Activated T-cell treated with anti-CD3 and anti-CD28 coated beads for 1 hour (primary cell): ENCODE results near the gene TBC1D25.

Source experiments
- DNase-seq: peaks from one replicate; pipeline ENCODE4 v3.0.0-alpha.2; 2020; ENCODE audit warnings: low read depth

Gene TBC1D25

GRCh38 chrX:48560681-48561080 is 21.2 kb downstream of the TBC1D25 start:
- DNase-seq, result no peak

DNA sequence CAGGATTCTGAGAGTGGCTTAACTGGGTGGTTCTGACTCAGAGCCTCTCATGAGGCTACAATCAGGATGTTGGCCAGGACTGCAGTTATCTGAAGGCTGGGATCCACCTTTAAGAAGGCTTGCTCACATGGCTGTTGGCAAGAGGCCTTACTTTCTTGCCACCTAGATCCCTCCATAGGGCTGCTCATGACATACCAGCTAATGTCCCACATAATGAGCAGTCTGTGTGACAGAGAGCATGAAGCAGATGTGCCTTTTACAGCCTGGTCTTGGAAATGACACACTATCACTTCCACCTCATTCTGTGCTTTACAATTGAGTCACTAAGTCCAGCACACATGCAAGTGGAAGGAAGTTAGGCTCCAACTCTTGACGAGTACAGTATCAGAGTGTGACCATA is 30.4 kb downstream of the TBC1D25 start:
- DNase-seq, result no peak

DNA sequence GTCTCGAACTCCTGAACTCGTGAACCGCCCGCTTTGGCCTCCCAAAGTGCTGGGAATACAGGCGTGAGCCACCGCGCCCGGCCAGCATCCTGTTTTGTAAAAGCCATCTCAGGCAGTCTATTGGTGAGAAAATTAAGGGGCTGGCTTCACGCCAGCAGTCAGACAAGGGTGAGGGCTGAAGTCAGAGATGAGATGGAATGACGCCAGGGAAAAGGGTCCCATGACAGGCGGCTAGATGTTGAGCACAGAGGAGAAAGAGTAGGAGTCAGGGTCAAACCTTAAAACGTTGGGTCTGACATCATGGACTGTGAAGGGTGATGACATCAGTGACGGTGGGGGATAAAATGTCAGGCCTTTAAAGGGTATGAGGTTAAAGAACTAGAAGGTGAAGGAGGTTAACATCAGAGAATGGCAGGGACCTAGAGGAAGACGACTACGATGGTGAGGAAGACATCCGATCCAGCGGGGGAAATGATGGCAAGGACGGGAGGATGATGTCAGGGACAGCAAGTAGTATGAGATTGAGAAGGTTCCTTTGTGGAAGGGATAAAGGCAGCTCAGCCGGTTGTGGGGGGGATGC is 34.3 kb downstream of the TBC1D25 start:
- no peak for DNase-seq

DNA sequence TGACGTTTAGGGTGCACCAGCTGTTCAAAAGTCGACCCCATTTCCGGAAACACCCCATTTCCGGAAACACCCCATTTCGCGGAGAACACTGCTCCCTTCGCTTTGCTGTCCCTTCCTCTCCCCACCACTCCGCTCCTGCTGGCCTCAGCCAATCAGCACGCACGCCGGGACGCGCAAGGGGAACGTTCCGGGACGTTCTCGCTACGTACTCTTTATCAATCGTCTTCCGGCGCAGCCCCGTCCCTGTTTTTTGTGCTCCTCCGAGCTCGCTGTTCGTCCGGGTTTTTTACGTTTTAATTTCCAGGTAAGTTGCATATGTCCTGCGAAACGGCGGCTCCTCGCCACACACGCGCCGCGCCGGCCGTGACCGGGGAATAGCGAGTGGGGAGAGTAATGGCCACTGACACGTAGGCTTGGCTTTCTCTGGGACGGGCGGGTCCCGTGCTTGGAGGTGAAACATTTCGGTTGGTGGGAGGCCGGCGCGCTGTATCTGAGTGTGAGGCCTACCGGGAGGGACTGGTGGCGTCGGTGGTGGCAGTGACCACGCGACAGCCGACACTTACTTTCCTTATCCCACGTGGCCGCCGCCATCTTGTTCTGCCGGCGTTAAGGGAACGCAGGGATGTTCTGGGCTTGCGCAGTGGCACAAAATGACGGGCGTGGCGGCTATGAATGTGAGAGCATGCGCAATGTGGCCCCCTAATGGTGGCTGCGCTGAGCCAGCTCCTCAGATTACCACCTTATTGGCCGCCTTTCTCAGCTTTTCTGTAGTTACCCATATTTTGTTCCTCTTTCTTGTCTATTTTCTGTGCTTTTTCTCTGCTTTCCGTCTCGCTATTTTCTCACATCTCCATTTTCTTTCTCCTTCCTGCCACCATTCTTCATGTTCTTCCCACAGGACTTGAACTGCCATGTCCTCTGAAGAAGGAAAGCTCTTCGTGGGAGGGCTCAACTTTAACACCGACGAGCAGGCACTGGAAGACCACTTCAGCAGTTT is 35.1 kb downstream of the TBC1D25 start, which contains the start of gene RBM3:
Gene RBM3 (plus strand): TSS at position 215 of the 997 bp plus-strand sequence. CDS start 697 bp downstream, at position 912.
- DNase-seq, result peak; percentile 83

DNA sequence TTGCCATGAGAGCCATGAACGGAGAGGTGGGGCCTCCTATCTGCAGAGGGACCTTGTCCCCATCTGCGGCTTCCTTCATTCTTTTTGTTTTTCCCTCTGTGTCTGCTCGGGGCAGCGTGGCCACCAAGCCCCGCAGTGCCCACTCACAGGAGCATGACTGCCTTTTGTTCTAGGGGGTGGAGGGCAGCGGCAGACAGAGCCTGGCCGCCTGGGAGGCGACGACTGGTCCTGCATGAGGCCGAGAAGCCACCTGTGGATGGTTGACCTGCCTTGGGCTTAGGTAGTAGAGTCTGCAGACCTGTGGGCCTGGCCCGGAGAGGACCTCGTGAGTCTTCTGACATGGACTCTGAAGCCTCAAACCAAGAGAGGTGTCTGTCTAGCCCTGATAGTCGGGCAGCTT is 36.1 kb downstream of the TBC1D25 start:
- DNase-seq, result no peak

DNA sequence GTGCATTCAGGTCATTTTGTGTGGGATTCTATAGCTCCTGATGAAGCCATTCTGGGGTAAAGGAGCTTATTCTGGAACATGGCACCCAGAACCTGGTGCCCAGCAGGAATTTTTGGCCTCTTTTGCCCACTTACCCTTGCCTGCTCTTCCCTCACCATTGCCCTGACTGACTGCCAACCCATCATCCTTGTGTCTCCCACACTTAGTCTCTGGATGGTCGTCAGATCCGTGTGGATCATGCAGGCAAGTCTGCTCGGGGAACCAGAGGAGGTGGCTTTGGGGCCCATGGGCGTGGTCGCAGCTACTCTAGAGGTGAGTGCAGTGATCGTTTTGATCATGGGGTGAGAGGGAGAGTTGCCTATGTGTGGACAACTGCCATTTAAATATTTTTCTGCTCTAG is 36.6 kb downstream of the TBC1D25 start:
- DNase-seq, result no peak

- no peak for DNase-seq
These were observed 39.2 kb downstream of the TBC1D25 start for GRCh38 chrX:48578661-48579128.

DNA sequence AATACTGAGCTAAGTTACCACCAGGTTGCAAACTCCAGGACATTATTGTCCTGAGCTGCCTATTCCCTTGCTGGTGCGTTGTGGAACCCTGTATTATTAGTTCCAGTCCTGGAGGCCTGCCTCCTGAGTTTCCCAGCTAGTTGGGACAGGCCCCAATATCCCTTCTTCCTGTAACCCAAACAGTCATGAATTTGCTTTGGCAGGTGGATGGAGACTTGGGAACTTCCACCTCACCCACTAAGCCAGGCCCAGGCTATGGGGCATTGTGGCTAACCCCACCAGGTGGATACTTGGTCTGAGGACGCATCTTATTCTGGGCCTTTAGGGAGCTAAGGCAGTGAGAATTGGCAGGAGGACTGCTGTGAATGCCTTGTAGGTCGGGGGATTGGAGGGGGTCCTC is 39.7 kb downstream of the TBC1D25 start:
- no peak for DNase-seq

GRCh38 chrX:48580662-48581061 is 41.1 kb downstream of the TBC1D25 start:
- DNase-seq, result no peak

DNA sequence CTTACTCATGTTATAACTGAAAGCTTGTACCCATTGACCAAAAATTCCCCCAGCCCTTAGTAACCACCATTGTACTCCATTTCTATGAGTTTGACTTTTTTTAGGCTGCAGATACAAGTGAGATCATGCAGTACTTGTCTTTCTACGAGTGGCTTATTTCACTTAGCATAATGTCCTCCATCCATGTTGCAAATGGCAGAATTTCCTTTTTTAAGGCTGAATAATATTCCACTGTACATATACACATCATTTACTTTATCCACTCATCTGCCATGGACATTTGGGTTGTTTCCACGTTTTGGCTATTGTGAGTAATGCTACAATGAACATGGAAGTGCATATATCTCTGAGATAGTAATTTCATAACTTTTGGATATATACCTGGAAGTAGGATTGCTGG is 45.2 kb downstream of the TBC1D25 start:
- no peak for DNase-seq

DNA sequence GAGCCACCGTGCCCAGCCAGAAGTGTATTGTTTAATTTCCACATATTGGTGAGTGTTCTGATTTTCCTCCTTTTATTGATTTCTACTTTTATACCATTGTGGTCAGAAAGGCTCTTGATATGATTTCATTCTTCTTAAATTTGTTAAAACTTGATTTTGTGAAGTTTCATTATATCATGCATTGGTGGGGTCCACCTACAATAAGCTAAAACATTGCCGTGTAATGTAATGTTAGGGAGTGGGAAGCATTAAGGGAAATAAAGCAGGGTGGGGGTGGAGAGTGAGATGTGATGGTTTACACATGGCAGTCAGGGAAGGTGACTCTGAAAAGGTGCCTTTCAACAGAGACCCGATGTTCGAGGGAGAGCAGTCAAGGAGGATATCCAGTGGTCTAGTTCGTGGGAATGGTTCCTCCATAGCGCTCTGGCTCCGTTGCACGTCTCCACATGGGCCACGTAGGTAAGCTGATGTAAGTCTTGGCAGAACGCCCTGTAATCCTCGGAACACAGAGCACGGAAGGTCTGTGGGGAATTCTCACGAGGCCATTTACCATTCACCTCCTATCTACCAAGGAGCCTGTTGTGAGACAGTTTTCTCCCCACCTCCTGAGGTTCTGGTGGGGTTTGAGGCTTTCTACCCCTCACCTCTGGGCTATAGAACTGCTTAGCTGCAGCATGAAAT is 50.1 kb downstream of the TBC1D25 start:
- no peak for DNase-seq

DNA sequence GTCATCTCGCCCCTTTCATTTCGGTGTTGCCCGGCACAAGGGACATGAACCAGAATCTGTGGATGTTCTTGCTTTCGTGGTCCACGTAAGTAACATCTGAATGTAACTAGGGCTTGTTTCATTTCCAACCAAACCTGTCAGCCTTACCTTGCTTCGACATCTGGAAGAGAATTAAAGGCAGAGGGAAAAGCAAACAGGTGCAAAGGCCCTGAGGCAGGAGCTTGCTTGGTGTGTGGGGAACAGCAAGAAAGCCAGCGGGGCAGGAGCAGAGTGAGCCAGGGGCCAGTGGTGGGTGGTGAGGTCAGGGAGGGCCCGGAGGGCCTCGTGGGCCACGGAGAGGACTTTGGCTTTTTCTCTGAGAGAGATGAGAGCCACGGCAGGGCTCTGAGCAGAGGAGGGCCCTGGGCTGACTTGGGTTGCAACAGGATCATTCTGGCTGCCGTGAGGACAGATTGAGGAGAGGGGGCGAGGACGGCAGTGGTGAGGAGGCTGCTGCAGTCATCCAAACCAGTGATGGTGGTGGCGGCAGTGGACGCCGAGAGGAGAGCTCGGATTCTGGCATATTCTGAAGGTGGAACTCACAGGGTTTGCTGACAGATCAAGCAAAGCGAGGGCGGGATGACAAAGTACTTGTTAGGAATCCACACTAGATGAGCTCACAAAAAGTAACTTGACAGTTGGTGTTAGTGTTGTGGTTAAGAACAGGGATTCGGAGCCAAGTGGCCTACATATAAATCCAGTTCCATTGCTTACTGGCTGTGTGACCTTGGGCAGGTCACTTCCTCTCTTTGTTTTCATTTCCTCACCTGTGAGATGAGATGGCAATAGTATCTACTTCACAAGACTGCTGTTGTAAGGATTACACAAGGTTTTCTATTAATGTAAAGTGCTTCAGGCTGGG is 50.9 kb downstream of the TBC1D25 start:
- DNase-seq, result no peak

DNA sequence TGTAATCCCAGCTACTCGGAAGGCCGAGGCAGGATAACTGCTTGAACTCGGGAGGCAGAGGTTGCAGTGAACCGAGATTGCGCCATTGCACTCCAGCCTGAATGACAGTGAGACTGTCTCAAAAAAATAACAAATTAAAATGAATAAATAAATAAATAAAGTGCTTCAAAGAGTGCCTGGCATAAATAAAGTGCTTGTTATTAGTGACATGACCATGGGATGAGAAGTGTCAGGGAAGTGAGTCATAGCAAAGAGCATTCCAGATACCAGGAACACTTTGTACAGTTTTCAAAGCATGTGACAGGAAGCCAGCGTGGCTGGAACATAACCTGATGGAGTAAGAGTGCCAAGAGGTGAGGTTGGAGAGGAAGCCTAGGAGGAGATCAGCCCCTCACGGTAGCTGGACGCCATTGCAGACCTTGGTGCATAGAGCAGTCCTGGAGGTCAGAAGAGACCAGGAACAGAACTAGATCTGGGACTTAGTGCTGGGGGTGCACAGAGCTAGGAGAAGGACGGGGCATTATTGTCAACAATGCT is 51.8 kb downstream of the TBC1D25 start:
- DNase-seq, result no peak

DNA sequence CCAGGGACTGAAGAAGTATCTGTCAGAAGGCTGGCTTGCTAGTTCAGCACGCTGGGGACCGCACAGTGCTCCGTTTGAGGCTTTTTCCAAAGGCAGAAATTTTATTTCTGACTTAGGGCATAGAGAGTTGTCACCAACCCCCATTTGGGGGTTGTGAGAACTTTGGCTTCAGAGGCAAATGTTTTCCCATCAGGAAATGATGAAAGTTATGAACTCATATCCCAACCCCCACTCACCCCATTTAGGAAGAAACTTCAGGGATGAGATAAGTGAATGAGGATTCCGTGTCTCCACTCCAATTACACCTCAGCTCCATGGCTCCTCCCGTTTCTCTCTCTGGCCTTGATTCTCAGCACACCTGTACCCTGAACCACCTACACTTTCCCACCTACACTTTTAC is 53.5 kb downstream of the TBC1D25 start:
- no peak for DNase-seq

DNA sequence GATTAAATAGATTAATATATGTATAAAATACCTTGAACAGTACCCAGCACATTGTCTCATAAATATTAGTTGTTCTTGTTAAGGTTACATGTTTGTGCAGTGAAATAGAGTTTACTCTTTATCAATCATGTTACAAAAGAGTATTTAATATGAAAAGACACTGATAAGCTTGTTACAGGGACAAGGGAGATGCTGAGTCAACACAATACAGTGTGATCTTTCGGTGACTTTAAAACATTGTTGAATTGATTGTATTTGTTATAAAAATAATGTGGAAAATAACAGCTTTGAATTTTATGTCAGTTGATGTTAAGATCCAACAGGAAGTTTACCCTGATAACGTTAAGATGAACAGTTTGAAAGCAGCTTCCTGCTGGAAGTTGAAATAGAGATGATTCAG is 56.4 kb downstream of the TBC1D25 start:
- DNase-seq, result no peak

DNA sequence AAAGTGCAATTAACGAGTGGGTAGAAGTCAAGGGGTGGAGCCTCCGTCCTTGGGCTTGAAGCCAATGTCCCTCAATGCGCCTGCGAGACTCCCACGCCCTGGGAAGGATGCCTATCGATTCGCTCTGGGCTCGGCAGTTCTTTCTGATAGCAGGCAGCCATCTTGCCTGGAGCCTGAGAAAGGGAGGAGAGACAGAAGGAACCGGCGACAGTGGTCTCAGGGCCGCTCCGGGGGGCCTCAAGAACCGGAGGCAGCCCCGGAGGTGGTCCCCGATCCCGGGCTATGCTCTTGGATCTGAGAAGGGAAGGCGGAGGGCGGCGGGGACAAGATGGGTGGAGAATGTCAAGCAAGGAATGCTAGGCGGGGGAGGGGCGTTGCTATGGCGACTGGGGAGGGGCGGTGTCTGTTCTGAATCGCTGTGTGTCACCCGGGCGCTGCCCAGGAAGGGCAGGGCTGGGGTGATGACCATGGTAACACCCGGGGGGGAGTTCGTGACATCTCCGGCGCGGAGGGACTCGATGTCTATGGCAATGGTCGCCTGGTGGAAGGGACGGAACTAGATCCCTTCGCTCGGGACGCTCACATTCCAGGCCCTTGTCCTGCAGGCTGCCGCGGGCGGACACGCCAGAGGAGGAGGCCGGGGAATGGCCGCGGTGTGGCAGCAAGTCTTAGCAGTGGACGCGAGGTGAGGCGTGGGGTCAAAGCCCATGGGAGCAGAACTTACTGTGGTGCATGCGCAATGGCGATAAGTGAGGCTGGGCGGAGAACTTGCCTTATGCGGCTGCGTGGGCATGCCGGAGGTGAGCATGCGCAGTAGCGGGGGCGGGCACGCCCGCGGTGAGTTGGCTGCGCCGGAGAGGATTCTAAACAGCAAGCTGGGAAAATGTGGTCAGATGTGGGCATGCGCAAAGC is 58.1 kb downstream of the TBC1D25 start, which contains the start of gene WDR13:
Gene WDR13 (plus strand): TSS at position 140 of the 912 bp plus-strand sequence. CDS start 505 bp downstream, at position 645.
- peak; percentile 84 for DNase-seq

- no peak for DNase-seq
These were observed 59.1 kb downstream of the TBC1D25 start for GRCh38 chrX:48598614-48599013.

DNA sequence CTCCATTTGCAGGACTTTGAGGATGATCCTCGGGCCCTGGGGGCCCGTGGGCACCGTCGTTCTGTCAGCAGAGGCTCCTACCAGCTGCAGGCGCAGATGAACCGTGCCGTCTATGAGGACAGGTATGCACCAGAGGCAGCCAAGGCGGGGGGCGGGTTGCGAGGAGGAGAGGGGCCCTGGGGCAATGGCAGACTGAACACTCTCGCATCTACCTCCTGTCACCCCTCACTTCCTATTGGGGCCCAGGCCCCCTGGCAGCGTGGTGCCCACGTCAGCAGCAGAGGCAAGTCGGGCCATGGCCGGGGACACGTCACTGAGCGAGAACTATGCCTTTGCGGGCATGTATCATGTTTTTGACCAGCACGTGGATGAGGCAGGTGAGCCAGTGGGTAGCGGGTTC is 59.8 kb downstream of the TBC1D25 start:
- no peak for DNase-seq

DNA sequence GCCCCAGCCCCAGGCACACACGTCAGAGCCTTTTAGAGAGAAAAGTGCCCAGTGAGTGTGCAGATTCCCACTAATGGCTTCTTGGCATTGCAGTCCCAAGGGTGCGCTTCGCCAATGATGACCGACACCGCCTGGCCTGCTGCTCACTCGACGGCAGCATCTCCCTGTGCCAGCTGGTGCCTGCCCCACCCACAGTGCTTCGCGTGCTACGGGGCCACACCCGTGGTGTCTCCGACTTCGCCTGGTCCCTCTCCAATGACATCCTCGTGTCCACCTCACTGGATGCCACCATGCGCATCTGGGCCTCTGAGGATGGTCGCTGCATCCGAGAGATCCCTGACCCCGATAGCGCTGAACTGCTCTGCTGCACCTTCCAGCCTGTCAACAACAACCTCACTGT is 60.7 kb downstream of the TBC1D25 start:
- DNase-seq, result no peak

DNA sequence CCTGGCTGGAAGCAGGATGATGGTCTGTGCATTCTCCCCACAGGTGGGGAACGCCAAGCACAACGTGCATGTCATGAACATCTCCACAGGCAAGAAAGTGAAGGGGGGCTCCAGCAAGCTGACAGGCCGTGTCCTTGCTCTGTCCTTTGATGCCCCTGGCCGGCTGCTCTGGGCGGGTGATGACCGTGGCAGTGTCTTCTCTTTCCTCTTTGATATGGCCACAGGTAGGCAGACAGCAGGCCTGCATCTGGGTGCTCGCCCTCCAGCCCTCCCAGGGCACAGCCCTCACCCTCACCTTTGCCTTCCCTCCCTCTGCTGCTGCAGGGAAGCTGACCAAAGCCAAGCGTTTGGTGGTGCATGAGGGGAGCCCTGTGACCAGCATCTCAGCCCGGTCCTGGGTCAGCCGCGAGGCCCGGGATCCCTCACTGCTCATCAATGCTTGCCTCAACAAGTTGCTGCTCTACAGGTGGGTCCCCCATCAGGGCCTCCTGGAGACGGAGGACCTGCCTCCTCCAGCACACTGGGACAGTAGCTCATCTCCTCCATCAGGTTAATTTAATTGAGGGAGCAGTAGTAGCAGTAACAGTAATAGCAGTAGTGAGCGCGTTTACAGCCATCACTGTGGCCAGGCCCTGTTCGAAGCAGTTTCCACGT is 62.4 kb downstream of the TBC1D25 start:
- DNase-seq, result no peak
